ENCODE measurements around the gene FSTL3. TPM values are rescaled to one million over a fixed set of nuclear protein-coding genes. Genes with fewer than 3 reads are reported as not detected.
A peak's percentile ranks its signal among the peaks of the same experiment; 100 is the strongest.
"Not testable (repeated sequence)": the region's sequence is repeated elsewhere in the genome, so short reads cannot be mapped to it uniquely, and the experiment has no call there.

FSTL3 gene
- total RNA-seq, 1 experiment from 2014 or later = 43.3 TPM

GRCh38 chr19:660793-661426 is 15.3 kb upstream of the FSTL3 start:
- DNase-seq (ENCODE audit: extremely low read depth, low read depth) = no peak

GRCh38 chr19:661427-662196 is 14.6 kb upstream of the FSTL3 start:
- no peak for DNase-seq (ENCODE audit: extremely low read depth, low read depth)

GRCh38 chr19:662207-662961 is 13.8 kb upstream of the FSTL3 start:
- no peak for DNase-seq (ENCODE audit: extremely low read depth, low read depth)

GRCh38 chr19:662962-663681 is 13.1 kb upstream of the FSTL3 start, which contains the start of gene RNF126:
Gene RNF126 (minus strand): TSS chr19:663214. CDS start chr19:663121, 93 bp downstream.
- peak; percentile 80 for DNase-seq (ENCODE audit: extremely low read depth, low read depth)

- DNase-seq (ENCODE audit: extremely low read depth, low read depth) = no peak
These were observed 12.5 kb upstream of the FSTL3 start for GRCh38 chr19:663682-664117.

- peak; percentile 64 for DNase-seq (ENCODE audit: extremely low read depth, low read depth)
These were observed 11.2 kb upstream of the FSTL3 start for GRCh38 chr19:664913-665443.

- DNase-seq (ENCODE audit: extremely low read depth, low read depth) = not testable (repeated sequence)
These were observed 9.1 kb upstream of the FSTL3 start for GRCh38 chr19:666985-667573.

- not testable (repeated sequence) for DNase-seq (ENCODE audit: extremely low read depth, low read depth)
These were observed 7.3 kb upstream of the FSTL3 start for GRCh38 chr19:668675-669434.

- no peak for DNase-seq (ENCODE audit: extremely low read depth, low read depth)
These were observed 5.5 kb upstream of the FSTL3 start for GRCh38 chr19:670609-671075.

- DNase-seq (ENCODE audit: extremely low read depth, low read depth) = no peak
These were observed 1.7 kb upstream of the FSTL3 start for GRCh38 chr19:674282-675151.

GRCh38 chr19:676007-676338 is 219 bp upstream of the FSTL3 start:
- no peak for DNase-seq (ENCODE audit: extremely low read depth, low read depth)

- peak; percentile 59 for DNase-seq (ENCODE audit: extremely low read depth, low read depth)
These were observed 1.0 kb downstream of the FSTL3 start for GRCh38 chr19:677201-677600.

GRCh38 chr19:677601-678436 is 1.6 kb downstream of the FSTL3 start:
- no peak for DNase-seq (ENCODE audit: extremely low read depth, low read depth)

GRCh38 chr19:678791-679388 is 2.7 kb downstream of the FSTL3 start:
- no peak for DNase-seq (ENCODE audit: extremely low read depth, low read depth)

- DNase-seq (ENCODE audit: extremely low read depth, low read depth) = no peak
These were observed 3.5 kb downstream of the FSTL3 start for GRCh38 chr19:679418-680286.

Data from NCI-H460 (cell line).